ENCODE data around the gene SF3B6. TPM values are rescaled to one million over a fixed set of nuclear protein-coding genes. Genes with fewer than 3 reads are reported as not detected.

The SF3B6 gene
- total RNA-seq (2012; rRNA removed): 201 and 213 TPM in 2 replicates

- Histone ChIP-seq H3K9me3 (replicated peaks; ENCODE audit: low read length) (no peaks in the 10 kb centered on the region), H3K27me3 (ENCODE audit: control insufficient read depth, insufficient read depth, low read length) (no peaks in the 10 kb centered on the region), H3K4me3 (ENCODE audit: low read length) (peak within 1 kb of the TSS; percentile 84), H3K4me2 (ENCODE audit: low read length) (peak within 1 kb of the TSS; percentile 89), H3K4me1 (ENCODE audit: control insufficient read depth, insufficient read depth, low read length) (peaks cover 17% of the 10 kb centered on the region), H3K9ac (ENCODE audit: low read depth, low read length) (peak within 1 kb of the TSS; percentile 88), H3K36me3 (ENCODE audit: insufficient read depth, low read length) (peaks cover 33% of the 10 kb centered on the region)
These were observed at the start of gene SF3B6 for GRCh38 chr2:24075915-24076848. SF3B6 (minus strand) TSS chr2:24076326; CDS start chr2:24076229, 97 bp downstream.

- peak overlapping the region; percentile 81 for H3K9ac ChIP-seq (ENCODE audit: low read depth, low read length)
- H3K4me2 ChIP-seq (ENCODE audit: low read length): peak overlapping the region; percentile 82
- no peaks in the 10 kb centered on the region for H3K27me3 ChIP-seq (ENCODE audit: control insufficient read depth, insufficient read depth, low read length)
- H3K36me3 ChIP-seq (ENCODE audit: insufficient read depth, low read length): no peaks in the 10 kb centered on the region
- peaks cover 13% of the 10 kb centered on the region for H3K4me1 ChIP-seq (ENCODE audit: control insufficient read depth, insufficient read depth, low read length)
- H3K4me3 ChIP-seq (ENCODE audit: low read length): peak overlapping the region; percentile 96
- no peaks in the 10 kb centered on the region for H3K9me3 ChIP-seq (replicated peaks; ENCODE audit: low read length)
These were observed 47.9 kb upstream of the SF3B6 start for GRCh38 chr2:24123922-24124580.

GRCh38 chr2:24123195-24123921, 47.2 kb upstream of the SF3B6 start, which contains the start of the genes FAM228B and PFN4:
FAM228B (plus strand) TSS chr2:24123469; CDS start chr2:24124362, 893 bp downstream.
PFN4 (minus strand) TSS chr2:24123334; CDS start chr2:24122535, 799 bp downstream.
- Histone ChIP-seq H3K9ac (ENCODE audit: low read depth, low read length) (peak within 1 kb of the TSS; percentile 81), H3K27me3 (ENCODE audit: control insufficient read depth, insufficient read depth, low read length) (no peaks in the 10 kb centered on the region), H3K4me2 (ENCODE audit: low read length) (peak within 1 kb of the TSS; percentile 82), H3K36me3 (ENCODE audit: insufficient read depth, low read length) (no peaks in the 10 kb centered on the region), H3K4me1 (ENCODE audit: control insufficient read depth, insufficient read depth, low read length) (peaks cover 13% of the 10 kb centered on the region), H3K9me3 (replicated peaks; ENCODE audit: low read length) (no peaks in the 10 kb centered on the region), H3K4me3 (ENCODE audit: low read length) (peak within 1 kb of the TSS; percentile 96)

GRCh38 chr2:24122366-24123194, 46.5 kb upstream of the SF3B6 start:
- Histone ChIP-seq H3K36me3 (ENCODE audit: insufficient read depth, low read length) (no peaks in the 10 kb centered on the region), H3K9me3 (replicated peaks; ENCODE audit: low read length) (no peaks in the 10 kb centered on the region), H3K9ac (ENCODE audit: low read depth, low read length) (peak overlapping the region; percentile 81)

GRCh38 chr2:24121469-24121868, 45.3 kb upstream of the SF3B6 start:
- no peak overlapping the region for H3K4me3 ChIP-seq (ENCODE audit: low read length)
- H3K36me3 ChIP-seq (ENCODE audit: insufficient read depth, low read length): no peaks in the 10 kb centered on the region
- H3K27me3 ChIP-seq (ENCODE audit: control insufficient read depth, insufficient read depth, low read length): no peaks in the 10 kb centered on the region
- peaks cover 13% of the 10 kb centered on the region for H3K4me1 ChIP-seq (ENCODE audit: control insufficient read depth, insufficient read depth, low read length)
- no peak overlapping the region for H3K4me2 ChIP-seq (ENCODE audit: low read length)
- no peak overlapping the region for H3K9ac ChIP-seq (ENCODE audit: low read depth, low read length)
- no peaks in the 10 kb centered on the region for H3K9me3 ChIP-seq (replicated peaks; ENCODE audit: low read length)

More at GRCh38 chr2:24122366-24123194, 46.5 kb upstream of the SF3B6 start:
- Histone ChIP-seq H3K4me1 (ENCODE audit: control insufficient read depth, insufficient read depth, low read length) (peaks cover 13% of the 10 kb centered on the region), H3K4me2 (ENCODE audit: low read length) (peak overlapping the region; percentile 82), H3K27me3 (ENCODE audit: control insufficient read depth, insufficient read depth, low read length) (no peaks in the 10 kb centered on the region), H3K4me3 (ENCODE audit: low read length) (peak overlapping the region; percentile 96)

GRCh38 chr2:24121066-24121465, 44.9 kb upstream of the SF3B6 start:
- no peaks in the 10 kb centered on the region for H3K27me3 ChIP-seq (ENCODE audit: control insufficient read depth, insufficient read depth, low read length)
- H3K9me3 ChIP-seq (replicated peaks; ENCODE audit: low read length): no peaks in the 10 kb centered on the region
- peaks cover 13% of the 10 kb centered on the region for H3K4me1 ChIP-seq (ENCODE audit: control insufficient read depth, insufficient read depth, low read length)
- no peak overlapping the region for H3K4me3 ChIP-seq (ENCODE audit: low read length)
- no peak overlapping the region for H3K4me2 ChIP-seq (ENCODE audit: low read length)
- no peaks in the 10 kb centered on the region for H3K36me3 ChIP-seq (ENCODE audit: insufficient read depth, low read length)
- H3K9ac ChIP-seq (ENCODE audit: low read depth, low read length): no peak overlapping the region

- no peaks in the 10 kb centered on the region for H3K36me3 ChIP-seq (ENCODE audit: insufficient read depth, low read length)
- peaks cover 6% of the 10 kb centered on the region for H3K9me3 ChIP-seq (replicated peaks; ENCODE audit: low read length)
- H3K4me2 ChIP-seq (ENCODE audit: low read length): no peak overlapping the region
- H3K4me1 ChIP-seq (ENCODE audit: control insufficient read depth, insufficient read depth, low read length): peaks cover 7% of the 10 kb centered on the region
- H3K9ac ChIP-seq (ENCODE audit: low read depth, low read length): no peak overlapping the region
- H3K4me3 ChIP-seq (ENCODE audit: low read length): no peak overlapping the region
- no peaks in the 10 kb centered on the region for H3K27me3 ChIP-seq (ENCODE audit: control insufficient read depth, insufficient read depth, low read length)
These were observed 41.8 kb upstream of the SF3B6 start for GRCh38 chr2:24117902-24118301.

GRCh38 chr2:24115057-24115456, 38.9 kb upstream of the SF3B6 start:
- Histone ChIP-seq H3K27me3 (ENCODE audit: control insufficient read depth, insufficient read depth, low read length) (no peaks in the 10 kb centered on the region), H3K9me3 (replicated peaks; ENCODE audit: low read length) (peaks cover 6% of the 10 kb centered on the region), H3K4me2 (ENCODE audit: low read length) (no peak overlapping the region), H3K9ac (ENCODE audit: low read depth, low read length) (no peak overlapping the region), H3K4me1 (ENCODE audit: control insufficient read depth, insufficient read depth, low read length) (peaks cover 20% of the 10 kb centered on the region), H3K4me3 (ENCODE audit: low read length) (no peak overlapping the region), H3K36me3 (ENCODE audit: insufficient read depth, low read length) (no peaks in the 10 kb centered on the region)

- peak overlapping the region; percentile 14 for H3K4me2 ChIP-seq (ENCODE audit: low read length)
- H3K36me3 ChIP-seq (ENCODE audit: insufficient read depth, low read length): no peaks in the 10 kb centered on the region
- peaks cover 20% of the 10 kb centered on the region for H3K4me1 ChIP-seq (ENCODE audit: control insufficient read depth, insufficient read depth, low read length)
- H3K9me3 ChIP-seq (replicated peaks; ENCODE audit: low read length): peaks cover 6% of the 10 kb centered on the region
- H3K9ac ChIP-seq (ENCODE audit: low read depth, low read length): no peak overlapping the region
- H3K27me3 ChIP-seq (ENCODE audit: control insufficient read depth, insufficient read depth, low read length): no peaks in the 10 kb centered on the region
- no peak overlapping the region for H3K4me3 ChIP-seq (ENCODE audit: low read length)
These were observed 35.3 kb upstream of the SF3B6 start for GRCh38 chr2:24111407-24111901.

GRCh38 chr2:24110660-24111303, 34.7 kb upstream of the SF3B6 start:
- H3K27me3 ChIP-seq (ENCODE audit: control insufficient read depth, insufficient read depth, low read length): no peaks in the 10 kb centered on the region
- peaks cover 6% of the 10 kb centered on the region for H3K9me3 ChIP-seq (replicated peaks; ENCODE audit: low read length)
- H3K9ac ChIP-seq (ENCODE audit: low read depth, low read length): no peak overlapping the region

More at GRCh38 chr2:24110660-24111303, 34.7 kb upstream of the SF3B6 start:
- peaks cover 23% of the 10 kb centered on the region for H3K4me1 ChIP-seq (ENCODE audit: control insufficient read depth, insufficient read depth, low read length)
- H3K4me2 ChIP-seq (ENCODE audit: low read length): no peak overlapping the region
- H3K36me3 ChIP-seq (ENCODE audit: insufficient read depth, low read length): no peaks in the 10 kb centered on the region
- no peak overlapping the region for H3K4me3 ChIP-seq (ENCODE audit: low read length)

Data from skeletal muscle satellite cell (primary cell).